ENCODE results near the gene ALDH8A1. TPM values are rescaled to one million over a fixed set of nuclear protein-coding genes. Genes with fewer than 3 reads are reported as not detected.

ALDH8A1 gene
- total RNA-seq, 1 experiment from 2014 or later = not detected

DNA sequence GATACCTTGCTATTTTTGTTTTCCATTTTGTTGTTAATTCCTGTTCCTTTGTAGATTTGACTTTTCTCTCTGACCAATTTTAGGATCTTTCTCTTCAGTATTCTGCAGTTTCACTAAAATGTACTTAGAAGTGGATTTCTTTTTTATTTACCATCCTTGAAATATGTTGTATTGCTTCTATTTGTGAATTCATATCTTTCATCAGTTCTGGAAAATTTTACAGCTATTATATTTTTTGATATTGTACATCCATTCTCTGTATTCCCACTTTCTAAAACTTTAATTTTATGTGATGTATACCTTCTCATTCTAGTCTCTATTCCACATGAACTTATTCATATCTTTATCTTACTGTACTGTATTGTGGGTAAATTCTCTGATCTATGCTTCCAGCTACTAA, 9.7 kb upstream of the ALDH8A1 start:
- Histone ChIP-seq H2BK12ac (ENCODE audit: insufficient read length, low read depth, low read length) (no peak overlapping the region), H2BK5ac (ENCODE audit: insufficient read length, low read length) (no peak overlapping the region), H4K5ac (ENCODE audit: insufficient read length, low read depth, low read length) (no peak overlapping the region), H4K8ac (replicated peaks; ENCODE audit: insufficient read length, low read depth, low read length) (no peak overlapping the region), H3K23ac (ENCODE audit: insufficient read length, low read depth, low read length) (no peak overlapping the region), H2BK20ac (ENCODE audit: low read depth, low read length, poor library complexity, severe bottlenecking) (no peak overlapping the region), H2AFZ (ENCODE audit: low read length) (no peak overlapping the region), H3K4me1 (ENCODE audit: insufficient read depth, low read length) (no peaks in the 10 kb centered on the region), H3T11ph (ENCODE audit: low read length) (no peak overlapping the region), H3K79me2 (ENCODE audit: insufficient read depth, low read length) (no peaks in the 10 kb centered on the region), H3K9ac (ENCODE audit: extremely low read depth, insufficient read length, low read length) (no peak overlapping the region), H3K27me3 (ENCODE audit: insufficient read depth, low read length) (no peaks in the 10 kb centered on the region), H3K18ac (ENCODE audit: insufficient read length, low read depth, low read length) (no peak overlapping the region), H4K20me1 (ENCODE audit: control insufficient read depth, insufficient read depth, insufficient read length) (no peaks in the 10 kb centered on the region), H3K14ac (ENCODE audit: insufficient read depth, low read length) (no peak overlapping the region), H4K91ac (ENCODE audit: insufficient read length, low read depth, low read length) (no peak overlapping the region), H3K4me2 (ENCODE audit: insufficient read depth, insufficient read length, low read length) (no peak overlapping the region), H3K56ac (ENCODE audit: insufficient read length, low read depth, low read length) (no peak overlapping the region), H3K23me2 (ENCODE audit: insufficient read length, low read depth, low read length, poor library complexity, severe bottlenecking) (no peaks in the 10 kb centered on the region), H3K4ac (ENCODE audit: low read depth, low read length) (no peak overlapping the region), H2BK120ac (ENCODE audit: low read depth, low read length, poor library complexity, severe bottlenecking) (no peak overlapping the region), H3K79me1 (ENCODE audit: insufficient read depth, low read depth, low read length, poor library complexity, severe bottlenecking) (no peaks in the 10 kb centered on the region), H3K9me3 (ENCODE audit: control insufficient read depth, low read depth, low read length) (no peaks in the 10 kb centered on the region), H2AK5ac (ENCODE audit: insufficient read length, low read length) (no peak overlapping the region), H2BK15ac (ENCODE audit: low read depth, low read length) (no peak overlapping the region), H3K27ac (ENCODE audit: insufficient read length, low read depth, low read length) (no peak overlapping the region)
- TF ChIP-seq, protein P1, sequence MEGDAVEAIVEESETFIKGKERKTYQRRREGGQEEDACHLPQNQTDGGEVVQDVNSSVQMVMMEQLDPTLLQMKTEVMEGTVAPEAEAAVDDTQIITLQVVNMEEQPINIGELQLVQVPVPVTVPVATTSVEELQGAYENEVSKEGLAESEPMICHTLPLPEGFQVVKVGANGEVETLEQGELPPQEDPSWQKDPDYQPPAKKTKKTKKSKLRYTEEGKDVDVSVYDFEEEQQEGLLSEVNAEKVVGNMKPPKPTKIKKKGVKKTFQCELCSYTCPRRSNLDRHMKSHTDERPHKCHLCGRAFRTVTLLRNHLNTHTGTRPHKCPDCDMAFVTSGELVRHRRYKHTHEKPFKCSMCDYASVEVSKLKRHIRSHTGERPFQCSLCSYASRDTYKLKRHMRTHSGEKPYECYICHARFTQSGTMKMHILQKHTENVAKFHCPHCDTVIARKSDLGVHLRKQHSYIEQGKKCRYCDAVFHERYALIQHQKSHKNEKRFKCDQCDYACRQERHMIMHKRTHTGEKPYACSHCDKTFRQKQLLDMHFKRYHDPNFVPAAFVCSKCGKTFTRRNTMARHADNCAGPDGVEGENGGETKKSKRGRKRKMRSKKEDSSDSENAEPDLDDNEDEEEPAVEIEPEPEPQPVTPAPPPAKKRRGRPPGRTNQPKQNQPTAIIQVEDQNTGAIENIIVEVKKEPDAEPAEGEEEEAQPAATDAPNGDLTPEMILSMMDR (conservative IDR thresholded peaks at IDR 0.05) = no peak
- H3K27me3 Mint-ChIP-seq (ENCODE audit: low read depth) = no peaks in the 10 kb centered on the region; the same call in 1 of the 2 replicates
- H3K4me1 Mint-ChIP-seq = no peaks in the 10 kb centered on the region
- H3K36me3 Mint-ChIP-seq (ENCODE audit: insufficient read depth in 1 of 3, low read depth in 3 of 3) = peaks cover 30 to 42% (median 37%) of the 10 kb centered on the region in 3 experiments
- no peak overlapping the region for H3K27ac Mint-ChIP-seq
- no peak overlapping the region for H3K4me3 Mint-ChIP-seq
- peaks cover 8 to 11% of the 10 kb centered on the region in 2 experiments; a peak in 4 of 5 replicates for H3K9me3 Mint-ChIP-seq
- no peak for DNase-seq
